SH-SY5Y (cell line): Measurements from ENCODE around the gene FAM234A.

Experiments
- GATA2 ChIP-seq: IDR thresholded peaks from 2 replicates; pipeline ENCODE4 v1.6.1; 2011; ENCODE audit warnings: mild to moderate bottlenecking, low read depth, low read length
- GATA3 ChIP-seq: IDR thresholded peaks from 2 replicates; pipeline ENCODE4 v1.6.1; 2011; ENCODE audit warnings: low read depth, mild to moderate bottlenecking, low read length, moderate library complexity

GRCh38 chr16:280005-280460 is 45.4 kb downstream of the FAM234A start:
- TF ChIP-seq GATA2 (no peak), GATA3 (no peak)
